Cardiac fibroblast (primary cell): ENCODE data around the gene CCDC86.

ENCODE experiments used
- DNase-seq, 2 donors: peaks; one replicate each; pipeline versions ENCODE4 v3.0.0 to v3.0.0-alpha.2; 2010; ENCODE audit warnings: low read depth in 2 of 2
- H3K4me3 ChIP-seq, 2 donors: replicated peaks in 1 of 2; 1 replicate in 1 of 2; 2 replicates in 1 of 2; pipeline ENCODE4 v1.5.1; 2011; ENCODE audit warnings: low read depth in 2 of 2, low read length in 2 of 2, mild to moderate bottlenecking in 2 of 2, moderate library complexity in 1 of 2
- TF ChIP-seq, protein P1 (sequence below): IDR thresholded peaks from one replicate; pipeline ENCODE4 v1.5.1; 2011; ENCODE audit warnings: low read depth, mild to moderate bottlenecking, low read length, inconsistent platforms

CCDC86 gene

DNA sequence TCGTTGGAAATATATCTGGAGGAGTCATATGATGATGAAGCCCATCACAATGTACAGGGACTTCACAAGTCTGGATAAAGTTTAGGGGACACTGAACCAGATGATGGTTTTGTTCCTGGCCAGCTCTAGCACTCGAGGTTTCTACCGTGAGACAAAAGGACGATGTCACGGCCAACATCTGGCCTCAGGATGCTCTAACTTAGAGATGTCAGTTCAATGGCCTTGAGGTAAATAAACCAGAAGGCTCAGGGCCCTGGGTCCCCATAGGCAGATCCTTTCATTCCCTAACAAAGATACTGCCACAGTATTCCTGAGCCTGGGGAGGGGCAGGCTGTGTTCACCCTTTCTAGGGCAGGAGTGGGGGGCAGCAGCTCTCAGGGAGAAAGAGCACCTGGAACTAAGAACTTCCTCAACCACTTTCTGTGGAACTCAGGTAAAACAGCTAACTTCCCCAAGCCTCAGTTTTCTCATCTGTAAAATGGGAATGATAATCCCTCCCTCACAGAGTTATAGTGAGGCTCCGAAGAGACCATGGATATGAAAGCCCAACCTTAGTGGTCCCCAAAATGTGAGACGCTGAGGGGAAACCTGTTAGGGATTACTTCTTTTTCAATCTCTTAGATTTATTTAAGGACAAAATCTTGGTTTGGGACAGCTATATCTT is 38.5 kb upstream of the CCDC86 start:
- H3K4me3 ChIP-seq = no peak overlapping the region
- TF ChIP-seq, protein P1, sequence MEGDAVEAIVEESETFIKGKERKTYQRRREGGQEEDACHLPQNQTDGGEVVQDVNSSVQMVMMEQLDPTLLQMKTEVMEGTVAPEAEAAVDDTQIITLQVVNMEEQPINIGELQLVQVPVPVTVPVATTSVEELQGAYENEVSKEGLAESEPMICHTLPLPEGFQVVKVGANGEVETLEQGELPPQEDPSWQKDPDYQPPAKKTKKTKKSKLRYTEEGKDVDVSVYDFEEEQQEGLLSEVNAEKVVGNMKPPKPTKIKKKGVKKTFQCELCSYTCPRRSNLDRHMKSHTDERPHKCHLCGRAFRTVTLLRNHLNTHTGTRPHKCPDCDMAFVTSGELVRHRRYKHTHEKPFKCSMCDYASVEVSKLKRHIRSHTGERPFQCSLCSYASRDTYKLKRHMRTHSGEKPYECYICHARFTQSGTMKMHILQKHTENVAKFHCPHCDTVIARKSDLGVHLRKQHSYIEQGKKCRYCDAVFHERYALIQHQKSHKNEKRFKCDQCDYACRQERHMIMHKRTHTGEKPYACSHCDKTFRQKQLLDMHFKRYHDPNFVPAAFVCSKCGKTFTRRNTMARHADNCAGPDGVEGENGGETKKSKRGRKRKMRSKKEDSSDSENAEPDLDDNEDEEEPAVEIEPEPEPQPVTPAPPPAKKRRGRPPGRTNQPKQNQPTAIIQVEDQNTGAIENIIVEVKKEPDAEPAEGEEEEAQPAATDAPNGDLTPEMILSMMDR = no peak
- DNase-seq = no peak

DNA sequence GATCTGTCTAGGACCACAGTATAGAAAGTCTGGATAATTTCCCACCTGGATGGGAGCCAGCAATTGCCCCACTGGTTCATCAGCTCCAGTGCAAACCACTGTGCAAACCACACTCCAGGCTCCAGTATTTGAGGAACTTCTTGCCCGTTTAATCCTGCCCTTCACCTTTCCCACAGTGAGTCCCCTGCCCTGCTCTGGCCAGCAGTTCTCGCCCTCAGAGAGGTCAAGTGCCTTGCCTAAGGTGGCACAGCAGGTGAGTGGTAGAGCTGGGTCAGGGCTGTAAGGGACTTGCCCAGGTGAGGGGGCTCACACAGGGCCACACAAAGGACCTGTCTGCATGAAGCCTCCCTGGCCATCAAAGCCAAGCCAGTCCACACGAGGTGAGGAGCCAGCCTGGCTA is 32.7 kb upstream of the CCDC86 start:
- no peak for DNase-seq
- no peak overlapping the region for H3K4me3 ChIP-seq
- TF ChIP-seq, protein P1 = no peak

DNA sequence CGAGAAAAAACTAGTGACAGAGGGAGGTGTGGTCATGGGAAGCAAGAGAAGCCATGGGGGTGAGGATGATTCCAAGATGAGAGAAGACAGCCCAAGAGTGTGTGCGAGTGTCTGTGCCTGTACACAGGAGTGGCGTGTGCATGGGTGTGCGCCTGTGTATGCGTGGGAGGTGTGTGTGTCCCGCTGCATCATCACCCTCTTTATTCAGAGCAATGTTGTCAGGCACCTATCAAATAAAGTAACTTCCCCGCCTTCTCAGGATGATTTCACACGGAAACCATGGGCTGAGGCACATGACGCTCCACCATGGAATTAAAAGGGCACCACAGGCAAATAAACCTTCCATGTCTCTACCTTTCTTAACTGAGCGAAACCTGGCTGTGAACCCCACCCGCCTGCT is 32.2 kb upstream of the CCDC86 start:
- TF ChIP-seq, protein P1 = no peak
- no peak for DNase-seq
- no peak overlapping the region for H3K4me3 ChIP-seq

DNA sequence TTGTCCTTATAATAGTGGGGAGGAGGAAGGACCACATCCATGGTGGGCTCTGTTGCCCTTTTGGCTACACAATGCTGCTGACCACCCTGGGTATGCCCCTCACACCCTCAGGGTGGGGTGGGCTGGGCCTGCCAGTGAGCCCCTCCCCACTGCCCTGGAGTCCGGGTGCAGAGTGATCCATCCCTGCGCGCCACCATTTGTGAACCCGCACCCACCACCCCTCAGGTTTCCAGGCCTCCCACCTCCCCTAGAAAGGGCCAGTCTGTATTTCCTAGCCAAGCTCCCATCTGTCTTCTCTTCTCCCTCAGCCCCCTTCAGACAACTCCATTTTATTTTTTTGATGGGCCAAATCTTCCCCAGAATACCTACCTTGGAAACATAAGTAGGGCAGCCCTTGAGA is 31.8 kb upstream of the CCDC86 start:
- H3K4me3 ChIP-seq = no peak overlapping the region
- no peak for DNase-seq
- TF ChIP-seq, protein P1 = no peak

DNA sequence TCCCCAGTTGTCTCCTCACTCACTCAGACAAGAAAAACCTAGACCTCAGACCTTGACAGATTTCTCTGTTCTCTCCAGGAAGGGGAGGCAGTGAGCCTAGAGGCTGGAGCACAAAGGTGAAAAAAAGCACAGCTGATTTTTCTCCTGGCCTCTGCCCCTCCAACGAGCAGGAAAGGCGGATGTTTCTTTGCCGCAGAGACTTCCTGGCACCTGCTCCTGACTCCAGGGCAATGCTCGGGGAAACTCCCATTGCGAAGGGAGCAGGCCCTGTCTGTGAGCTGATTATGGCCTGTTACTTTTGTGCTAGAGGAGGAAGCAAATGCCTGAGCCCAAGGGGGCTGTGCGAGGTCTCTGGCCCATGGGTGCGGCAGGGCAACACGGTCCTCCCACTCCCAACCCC is 31.3 kb upstream of the CCDC86 start:
- no peak for DNase-seq
- no peak overlapping the region for H3K4me3 ChIP-seq
- TF ChIP-seq, protein P1 = no peak

DNA sequence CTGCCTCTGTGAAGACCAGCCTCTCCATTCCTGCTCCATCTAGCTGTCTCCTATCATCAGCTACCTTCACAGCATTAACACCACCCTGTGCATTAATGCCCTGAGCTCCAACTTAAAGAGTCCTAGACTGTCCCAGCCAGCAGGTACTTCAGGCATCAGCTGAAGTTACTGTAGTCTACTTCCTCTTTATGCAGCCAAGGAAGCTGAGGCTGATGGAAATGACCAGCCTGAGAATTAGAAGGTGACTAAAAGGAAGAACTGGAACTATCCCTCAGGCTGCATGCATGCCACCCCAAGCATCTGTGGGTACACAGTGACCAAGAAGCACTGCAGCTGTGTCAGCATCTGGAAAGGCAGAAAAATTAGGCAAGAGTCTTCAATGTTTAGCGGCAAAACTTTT is 28.6 kb upstream of the CCDC86 start:
- no peak for DNase-seq
- TF ChIP-seq, protein P1 = no peak
- no peak overlapping the region for H3K4me3 ChIP-seq

DNA sequence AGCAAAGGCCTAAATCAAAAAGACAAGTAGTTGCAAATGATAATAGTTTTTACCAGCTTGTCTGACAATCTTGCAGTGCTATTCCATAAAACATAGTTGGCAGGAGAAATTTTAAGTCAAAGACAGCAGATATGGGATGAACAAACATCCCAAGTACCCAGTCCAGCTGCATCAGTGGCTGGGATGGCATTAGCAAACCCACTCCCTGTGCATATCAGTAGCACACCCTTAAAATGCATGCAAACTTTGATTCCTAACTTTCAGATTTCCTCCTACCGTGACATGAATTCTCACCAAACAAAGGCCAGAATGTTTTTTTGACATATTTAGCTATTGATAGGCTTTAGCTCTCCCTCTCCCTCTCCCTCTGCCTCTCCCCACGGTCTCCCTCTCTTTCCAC is 27.8 kb upstream of the CCDC86 start:
- TF ChIP-seq, protein P1 = no peak
- DNase-seq = no peak
- H3K4me3 ChIP-seq = no peak overlapping the region
